KBM-7 (cell line): ENCODE measurements around the gene OR2T2.
"Not testable (repeated sequence)": the region's sequence is repeated elsewhere in the genome, so short reads cannot be mapped to it uniquely, and the experiment has no call there.

ENCODE experiments used
- DNase-seq: peaks from one replicate; pipeline ENCODE4 v3.0.0-alpha.2; 2015
- in situ Hi-C: fragments of 300-500 bp; cut with MboI; formaldehyde crosslinking; loops from 2 replicates; pipeline ENCODE4 v1.14.3; 2020; ENCODE audit warnings: low sequenced_read_pairs, low pct_unique_long_range_greater_than_20kb, mixed read lengths

The OR2T2 gene, protein sequence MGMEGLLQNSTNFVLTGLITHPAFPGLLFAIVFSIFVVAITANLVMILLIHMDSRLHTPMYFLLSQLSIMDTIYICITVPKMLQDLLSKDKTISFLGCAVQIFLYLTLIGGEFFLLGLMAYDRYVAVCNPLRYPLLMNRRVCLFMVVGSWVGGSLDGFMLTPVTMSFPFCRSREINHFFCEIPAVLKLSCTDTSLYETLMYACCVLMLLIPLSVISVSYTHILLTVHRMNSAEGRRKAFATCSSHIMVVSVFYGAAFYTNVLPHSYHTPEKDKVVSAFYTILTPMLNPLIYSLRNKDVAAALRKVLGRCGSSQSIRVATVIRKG

GRCh38 chr1:248445399-248445798 is at the start of gene OR2T2:
Gene OR2T2, plus strand, starts transcription at chr1:248445637. Its CDS starts 7,161 bp downstream, at chr1:248452798.
- DNase-seq, in situ Hi-C loops: not testable (repeated sequence)

DNA sequence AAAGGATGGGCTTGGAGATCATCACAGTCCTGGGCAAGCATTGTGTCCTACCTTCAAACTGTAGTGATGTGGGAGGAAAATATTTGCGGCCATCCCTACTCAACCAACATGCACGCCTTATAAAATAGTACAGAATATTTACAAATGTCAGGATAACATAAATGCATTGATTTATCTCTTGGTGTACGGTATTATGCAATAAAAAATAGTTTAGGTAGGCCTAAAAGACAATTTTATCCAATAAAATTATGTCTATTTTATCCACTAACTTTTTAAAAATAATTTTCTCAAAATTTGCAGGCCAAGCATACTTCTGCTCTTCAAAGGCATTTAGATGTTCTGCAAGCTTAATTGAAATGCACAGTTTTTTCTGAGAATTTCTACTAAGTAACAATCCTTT is 42.7 kb upstream of the OR2T2 start, which contains the start of gene OR2T1:
TSS of gene OR2T1 (plus strand) at position 301 of the 400 bp plus-strand sequence. CDS start 3,100 bp downstream, outside the sequence.
- no peak for DNase-seq
- in situ Hi-C loops = no loop called here

DNA sequence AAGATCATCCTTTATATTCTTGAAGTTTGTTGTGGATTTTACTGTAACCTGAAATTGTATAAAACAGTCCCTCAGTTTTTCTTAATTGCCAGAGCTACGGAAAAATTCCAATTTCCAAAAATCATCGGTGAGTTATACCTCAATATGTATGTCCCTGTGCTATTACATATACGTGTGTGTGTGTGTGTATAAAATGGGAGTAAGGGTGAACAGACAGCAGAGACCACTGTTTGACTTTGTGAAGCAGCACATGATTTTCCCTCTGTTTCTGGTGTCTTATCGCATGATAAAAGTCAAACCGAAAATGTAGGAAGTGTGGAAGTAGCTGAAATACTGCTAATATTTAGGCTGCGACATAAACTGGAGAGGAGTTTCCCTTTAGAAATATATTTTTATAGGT is 41.4 kb upstream of the OR2T2 start:
- peak; percentile 50 for DNase-seq
- in situ Hi-C loops = no loop called here

GRCh38 chr1:248406721-248407692 is 38.4 kb upstream of the OR2T2 start:
- DNase-seq = no peak
- in situ Hi-C loops = no loop called here

DNA sequence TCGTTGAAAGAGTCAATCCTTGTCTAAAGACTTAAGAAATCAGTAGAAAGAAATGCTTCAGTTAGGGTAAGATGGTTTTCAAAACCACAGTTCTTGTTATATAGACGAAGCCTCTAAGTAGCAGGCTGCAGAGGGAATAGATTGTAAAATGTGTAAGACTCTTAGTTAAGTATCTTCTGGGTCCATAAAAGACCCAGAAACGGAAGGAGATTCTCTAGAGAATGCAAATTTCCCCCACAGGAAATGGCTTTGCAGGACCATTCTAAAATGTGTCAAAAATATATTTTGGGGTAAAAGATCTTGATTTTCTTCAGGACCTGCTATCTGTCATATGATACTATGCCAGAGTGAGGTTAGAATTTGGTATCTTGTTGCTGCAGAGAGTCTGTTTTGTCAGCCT is 29.2 kb upstream of the OR2T2 start:
- in situ Hi-C loops = no loop called here
- DNase-seq = no peak

DNA sequence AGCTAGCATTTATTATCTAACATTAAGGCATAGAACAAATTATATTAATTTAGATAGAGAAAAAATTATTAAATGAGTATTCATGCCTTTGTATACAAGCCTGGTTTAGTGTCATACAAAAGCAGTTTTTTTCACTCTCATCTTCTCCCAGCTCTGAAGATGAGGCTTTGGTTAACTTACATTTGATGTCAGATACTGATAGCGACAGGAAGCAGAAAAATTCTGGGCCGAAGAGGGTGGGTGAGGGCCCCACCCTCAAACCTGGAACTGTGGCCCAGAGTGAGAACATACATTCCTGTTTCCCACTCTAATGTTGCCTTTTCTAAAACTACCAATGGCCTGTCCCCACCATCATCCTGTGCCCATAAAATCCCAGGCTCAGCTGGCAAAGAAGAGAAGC is 27.6 kb upstream of the OR2T2 start:
- in situ Hi-C loops = no loop called here

GRCh38 chr1:248421384-248421783 is 24.1 kb upstream of the OR2T2 start:
- in situ Hi-C loops = no loop called here
- DNase-seq = peak; percentile 20

More for the DNA sequence above, 27.6 kb upstream of the OR2T2 start:
- DNase-seq = no peak

- in situ Hi-C loops, DNase-seq: not testable (repeated sequence)
These were observed 17.8 kb upstream of the OR2T2 start for GRCh38 chr1:248427526-248428191.

- DNase-seq = peak; percentile 5
- in situ Hi-C loops = not testable (repeated sequence)
These were observed 17.3 kb upstream of the OR2T2 start for GRCh38 chr1:248428192-248428533.

GRCh38 chr1:248431683-248432082 is 13.8 kb upstream of the OR2T2 start:
- DNase-seq, in situ Hi-C loops: not testable (repeated sequence)

GRCh38 chr1:248432201-248432600 is 13.2 kb upstream of the OR2T2 start:
- DNase-seq, in situ Hi-C loops: not testable (repeated sequence)

DNA sequence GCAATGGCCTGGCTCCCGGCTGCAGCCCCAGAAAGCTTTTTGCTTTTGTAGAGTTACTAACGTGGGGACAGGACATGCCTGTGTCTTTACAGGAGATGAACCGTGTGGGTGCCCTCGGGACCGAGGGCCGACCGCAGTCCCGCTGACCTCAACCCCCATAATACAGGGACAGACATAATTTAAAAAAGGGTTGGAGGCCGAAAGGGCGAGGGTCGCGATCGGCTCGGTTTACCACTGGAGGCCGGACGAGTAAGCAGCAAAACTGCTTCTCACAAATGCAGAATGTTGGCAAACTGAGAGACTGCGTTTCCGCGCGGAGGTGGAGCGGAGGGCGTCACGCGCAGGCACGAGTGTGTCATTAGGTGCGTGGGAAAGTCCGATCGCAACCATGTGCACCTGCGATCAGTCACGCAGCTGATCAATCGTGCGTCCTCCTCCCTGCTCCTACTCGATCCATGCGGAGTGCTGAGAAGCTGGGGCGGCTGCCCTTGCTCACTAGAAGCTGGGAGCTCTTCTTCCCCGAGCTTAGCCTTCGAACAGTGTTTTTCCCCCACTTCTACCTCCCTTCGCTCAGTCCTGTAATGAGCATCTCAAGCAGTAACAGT is 11.5 kb upstream of the OR2T2 start:
- DNase-seq, in situ Hi-C loops: not testable (repeated sequence)

GRCh38 chr1:248434913-248435312 is 10.5 kb upstream of the OR2T2 start:
- in situ Hi-C loops, DNase-seq: not testable (repeated sequence)

DNA sequence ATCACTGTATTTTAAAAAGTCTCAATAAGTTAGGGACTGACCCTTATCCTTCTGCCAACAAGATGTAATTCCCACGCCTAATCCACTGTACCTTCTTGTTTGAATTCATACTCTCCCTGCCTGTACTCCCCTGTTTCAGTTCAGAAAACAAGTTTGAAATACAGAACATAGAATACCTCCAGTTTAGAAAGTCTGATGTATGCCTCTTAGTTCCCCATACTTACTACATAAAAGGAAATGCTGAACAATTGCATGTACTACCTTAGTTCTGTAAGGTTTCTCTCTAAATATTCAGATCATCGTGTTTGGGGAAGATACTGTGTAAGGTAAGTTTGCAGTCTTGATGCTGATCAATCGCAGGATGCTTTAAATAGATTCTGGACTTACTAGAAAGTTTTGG is 9.1 kb upstream of the OR2T2 start:
- in situ Hi-C loops, DNase-seq: not testable (repeated sequence)

DNA sequence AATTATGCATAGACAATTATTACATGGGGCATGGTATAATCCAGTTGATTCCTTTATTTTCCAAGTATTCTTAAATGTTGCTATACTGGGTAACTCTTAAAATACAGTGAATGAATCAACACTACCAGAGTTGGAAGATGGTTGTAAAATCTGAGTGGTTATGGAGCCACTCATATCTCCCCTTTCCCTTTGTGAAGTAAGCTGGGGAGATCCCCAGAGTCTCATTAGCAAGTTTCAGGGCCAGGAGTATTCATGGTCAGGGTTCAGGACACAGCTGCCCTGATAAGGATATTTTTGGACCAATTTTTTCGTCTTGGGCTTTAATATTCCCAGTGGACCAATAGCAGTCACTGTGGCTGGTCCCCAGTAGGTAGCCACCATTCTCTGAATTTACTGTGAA is 6.8 kb upstream of the OR2T2 start:
- in situ Hi-C loops, DNase-seq: not testable (repeated sequence)

- in situ Hi-C loops = not testable (repeated sequence)
These were observed 6.2 kb upstream of the OR2T2 start for GRCh38 chr1:248439283-248439682.

GRCh38 chr1:248442500-248443277 is 2.7 kb upstream of the OR2T2 start:
- in situ Hi-C loops = loop anchor here (5.0 kb wide), 1 partner anchor 205 kb away; the partner anchor contains the start of gene OR2T35
- DNase-seq = not testable (repeated sequence)

More at GRCh38 chr1:248439283-248439682, 6.2 kb upstream of the OR2T2 start:
- not testable (repeated sequence) for DNase-seq

GRCh38 chr1:248444603-248445002 is 834 bp upstream of the OR2T2 start:
- in situ Hi-C loops = loop anchor here (5.0 kb wide), 1 partner anchor 203 kb away; the partner anchor contains the start of gene OR2T35

More at GRCh38 chr1:248444603-248445002, 834 bp upstream of the OR2T2 start:
- not testable (repeated sequence) for DNase-seq
